ENCODE data around the gene LRCOL1.

Gene LRCOL1

DNA sequence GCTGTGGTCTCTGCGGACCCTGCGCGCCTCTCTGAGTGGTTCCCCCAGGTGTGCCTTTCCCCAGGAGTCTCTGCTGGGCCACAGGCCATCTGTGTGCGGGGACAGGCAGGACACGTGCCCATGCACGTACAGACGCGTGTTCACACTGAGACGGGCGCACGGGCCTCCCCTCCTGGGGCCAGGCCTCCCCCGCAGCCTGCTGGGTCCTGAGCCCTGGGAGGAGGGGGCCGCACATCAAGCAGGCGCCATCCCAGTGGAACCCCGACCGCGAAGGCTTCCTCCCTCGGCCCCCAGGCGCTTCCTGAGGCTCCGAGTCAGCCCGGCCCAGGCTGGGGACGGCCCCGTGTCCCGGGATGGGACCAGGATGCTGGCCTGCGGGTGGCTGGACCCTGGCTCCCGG is 39.7 kb downstream of the LRCOL1 start:
- Histone ChIP-seq H3K4me3 (ENCODE audit: low read depth, low read length) (no peak overlapping the region), H3K27ac (ENCODE audit: extremely low read depth, low read depth, low read length) (no peak overlapping the region), H3K36me3 (ENCODE audit: control insufficient read depth in 2 of 2, insufficient read depth in 1 of 2, low read length in 2 of 2) (peaks cover 0 to 75% of the 10 kb centered on the region in 2 experiments; a peak in 1 of 3 replicates), H3K4me1 (ENCODE audit: control insufficient read depth, insufficient read depth, low read length) (no peaks in the 10 kb centered on the region), H3K9me3 (ENCODE audit: control insufficient read depth, insufficient read depth, low read depth, low read length) (no peaks in the 10 kb centered on the region)
- no peak for TF ChIP-seq GLI4 (tag by site-specific recombination; IDR thresholded peaks at IDR 0.05)
- TF ChIP-seq, protein P1, sequence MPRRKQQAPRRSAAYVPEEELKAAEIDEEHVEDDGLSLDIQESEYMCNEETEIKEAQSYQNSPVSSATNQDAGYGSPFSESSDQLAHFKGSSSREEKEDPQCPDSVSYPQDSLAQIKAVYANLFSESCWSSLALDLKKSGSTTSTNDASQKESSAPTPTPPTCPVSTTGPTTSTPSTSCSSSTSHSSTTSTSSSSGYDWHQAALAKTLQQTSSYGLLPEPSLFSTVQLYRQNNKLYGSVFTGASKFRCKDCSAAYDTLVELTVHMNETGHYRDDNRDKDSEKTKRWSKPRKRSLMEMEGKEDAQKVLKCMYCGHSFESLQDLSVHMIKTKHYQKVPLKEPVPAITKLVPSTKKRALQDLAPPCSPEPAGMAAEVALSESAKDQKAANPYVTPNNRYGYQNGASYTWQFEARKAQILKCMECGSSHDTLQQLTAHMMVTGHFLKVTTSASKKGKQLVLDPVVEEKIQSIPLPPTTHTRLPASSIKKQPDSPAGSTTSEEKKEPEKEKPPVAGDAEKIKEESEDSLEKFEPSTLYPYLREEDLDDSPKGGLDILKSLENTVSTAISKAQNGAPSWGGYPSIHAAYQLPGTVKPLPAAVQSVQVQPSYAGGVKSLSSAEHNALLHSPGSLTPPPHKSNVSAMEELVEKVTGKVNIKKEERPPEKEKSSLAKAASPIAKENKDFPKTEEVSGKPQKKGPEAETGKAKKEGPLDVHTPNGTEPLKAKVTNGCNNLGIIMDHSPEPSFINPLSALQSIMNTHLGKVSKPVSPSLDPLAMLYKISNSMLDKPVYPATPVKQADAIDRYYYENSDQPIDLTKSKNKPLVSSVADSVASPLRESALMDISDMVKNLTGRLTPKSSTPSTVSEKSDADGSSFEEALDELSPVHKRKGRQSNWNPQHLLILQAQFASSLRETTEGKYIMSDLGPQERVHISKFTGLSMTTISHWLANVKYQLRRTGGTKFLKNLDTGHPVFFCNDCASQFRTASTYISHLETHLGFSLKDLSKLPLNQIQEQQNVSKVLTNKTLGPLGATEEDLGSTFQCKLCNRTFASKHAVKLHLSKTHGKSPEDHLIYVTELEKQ (tag by site-specific recombination; IDR thresholded peaks at IDR 0.05; ENCODE audit: borderline replicate concordance) = no peak
- TF ChIP-seq KLF10 (tag by site-specific recombination; IDR thresholded peaks at IDR 0.05) = no peak
- no peak for TF ChIP-seq RBAK (tag by site-specific recombination; IDR thresholded peaks at IDR 0.05)
- no peak for TF ChIP-seq ZNF416 (tag by site-specific recombination; IDR thresholded peaks at IDR 0.05)
- TF ChIP-seq ZSCAN16 (tag by site-specific recombination; IDR thresholded peaks at IDR 0.05) = no peak
- TF ChIP-seq ZBTB21 (tag by site-specific recombination; IDR thresholded peaks at IDR 0.05) = no peak
- no peak for TF ChIP-seq ZNF654 (tag by site-specific recombination; IDR thresholded peaks at IDR 0.05; ENCODE audit: low read depth)
- POLR2A ChIA-PET = no interaction called here
- CTCF ChIA-PET = no interaction called here

- Histone ChIP-seq H3K36me3 (ENCODE audit: control insufficient read depth in 2 of 2, insufficient read depth in 1 of 2, low read length in 2 of 2) (peaks cover 0 to 77% of the 10 kb centered on the region in 2 experiments; a peak in 1 of 3 replicates), H3K4me3 (ENCODE audit: low read depth, low read length) (no peak overlapping the region), H3K27ac (ENCODE audit: extremely low read depth, low read depth, low read length) (no peak overlapping the region), H3K4me1 (ENCODE audit: control insufficient read depth, insufficient read depth, low read length) (no peaks in the 10 kb centered on the region), H3K9me3 (ENCODE audit: control insufficient read depth, insufficient read depth, low read depth, low read length) (no peaks in the 10 kb centered on the region)
- peak; percentile 24; the same call in 1 of the 2 replicates for TF ChIP-seq GLIS1 (tag by site-specific recombination; IDR thresholded peaks at IDR 0.05)
- TF ChIP-seq SP7 (tag by site-specific recombination; IDR thresholded peaks at IDR 0.05) = no peak
- no peak for TF ChIP-seq PRDM1 (tag by site-specific recombination; IDR thresholded peaks at IDR 0.05)
- TF ChIP-seq ZNF391 (tag by site-specific recombination; IDR thresholded peaks at IDR 0.05; ENCODE audit: borderline replicate concordance, low read depth) = no peak
- no peak for TF ChIP-seq ZNF571 (tag by site-specific recombination; IDR thresholded peaks at IDR 0.05)
- no peak for TF ChIP-seq ZNF2 (tag by site-specific recombination; IDR thresholded peaks at IDR 0.05)
- no peak for TF ChIP-seq ZFP3 (tag by site-specific recombination; IDR thresholded peaks at IDR 0.05; ENCODE audit: low read depth)
- TF ChIP-seq ZSCAN30 (tag by site-specific recombination; IDR thresholded peaks at IDR 0.05) = no peak
- CTCF ChIA-PET = no interaction called here
- POLR2A ChIA-PET = no interaction called here
Observed at GRCh38 chr12:132569856-132570480, 40.4 kb downstream of the LRCOL1 start.

DNA sequence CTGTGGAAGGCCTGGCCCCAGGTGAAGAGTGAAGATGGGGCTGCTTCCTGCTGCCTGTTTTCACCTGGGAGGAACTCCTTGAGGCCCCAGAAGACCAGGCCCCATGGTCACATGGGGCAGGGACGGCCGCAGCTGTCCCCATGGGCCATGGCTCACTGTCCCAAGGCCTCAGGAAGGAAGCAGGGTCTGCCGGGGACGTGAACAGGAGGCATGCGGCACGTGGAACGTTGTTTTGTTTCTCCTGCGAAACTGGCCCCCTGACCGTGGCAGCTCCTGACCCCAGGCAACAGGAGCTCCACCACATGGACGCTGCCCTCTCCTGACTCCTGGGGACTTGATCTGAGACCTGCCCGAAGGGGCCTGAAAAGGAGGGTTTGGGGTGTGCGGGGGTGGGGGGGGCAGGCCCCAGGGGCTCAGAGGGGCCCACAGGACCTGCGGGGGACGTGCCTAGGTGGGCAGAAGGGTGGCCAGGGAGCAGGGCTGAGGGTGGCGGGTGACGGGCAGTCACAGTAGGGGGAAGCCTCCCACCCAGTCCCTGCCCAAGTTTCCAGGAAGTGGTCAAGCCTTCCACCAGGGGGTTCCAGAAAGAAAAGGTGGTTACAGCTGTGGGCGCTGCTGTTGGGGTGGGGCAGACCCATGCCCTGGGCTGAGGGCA is 41.4 kb downstream of the LRCOL1 start:
- POLR2A ChIA-PET = no interaction called here
- Histone ChIP-seq H3K36me3 (ENCODE audit: control insufficient read depth in 2 of 2, insufficient read depth in 1 of 2, low read length in 2 of 2) (peaks cover 0 to 72% of the 10 kb centered on the region in 2 experiments; a peak in 2 of 3 replicates), H3K4me3 (ENCODE audit: low read depth, low read length) (no peak overlapping the region), H3K4me1 (ENCODE audit: control insufficient read depth, insufficient read depth, low read length) (no peaks in the 10 kb centered on the region), H3K27ac (ENCODE audit: extremely low read depth, low read depth, low read length) (no peak overlapping the region), H3K9me3 (ENCODE audit: control insufficient read depth, insufficient read depth, low read depth, low read length) (no peaks in the 10 kb centered on the region)
- TF ChIP-seq HOXA7 (CRISPR knock-in tag; IDR thresholded peaks at IDR 0.05; ENCODE audit: borderline replicate concordance) (no peak), GFI1B (tag by site-specific recombination; IDR thresholded peaks at IDR 0.05) (no peak), ZNF558 (tag by site-specific recombination; IDR thresholded peaks at IDR 0.05) (no peak), ZNF350 (tag by site-specific recombination; IDR thresholded peaks at IDR 0.05) (no peak), REPIN1 (tag by site-specific recombination; IDR thresholded peaks at IDR 0.05; ENCODE audit: low read depth) (no peak), BCL11B (tag by site-specific recombination; IDR thresholded peaks at IDR 0.05; ENCODE audit: low read depth) (no peak), HOXD13 (CRISPR knock-in tag; IDR thresholded peaks at IDR 0.05; ENCODE audit: borderline replicate concordance) (no peak), ZSCAN23 (tag by site-specific recombination; IDR thresholded peaks at IDR 0.05) (no peak), ZNF302 (tag by site-specific recombination; IDR thresholded peaks at IDR 0.05; ENCODE audit: low read depth) (no peak), ZIC2 (tag by site-specific recombination; IDR thresholded peaks at IDR 0.05) (no peak), KLF9 (tag by site-specific recombination; IDR thresholded peaks at IDR 0.05; ENCODE audit: low read depth) (no peak), SP2 (tag by site-specific recombination; IDR thresholded peaks at IDR 0.05) (no peak)
- TF ChIP-seq, protein P2, sequence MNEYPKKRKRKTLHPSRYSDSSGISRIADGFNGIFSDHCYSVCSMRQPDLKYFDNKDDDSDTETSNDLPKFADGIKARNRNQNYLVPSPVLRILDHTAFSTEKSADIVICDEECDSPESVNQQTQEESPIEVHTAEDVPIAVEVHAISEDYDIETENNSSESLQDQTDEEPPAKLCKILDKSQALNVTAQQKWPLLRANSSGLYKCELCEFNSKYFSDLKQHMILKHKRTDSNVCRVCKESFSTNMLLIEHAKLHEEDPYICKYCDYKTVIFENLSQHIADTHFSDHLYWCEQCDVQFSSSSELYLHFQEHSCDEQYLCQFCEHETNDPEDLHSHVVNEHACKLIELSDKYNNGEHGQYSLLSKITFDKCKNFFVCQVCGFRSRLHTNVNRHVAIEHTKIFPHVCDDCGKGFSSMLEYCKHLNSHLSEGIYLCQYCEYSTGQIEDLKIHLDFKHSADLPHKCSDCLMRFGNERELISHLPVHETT (tag by site-specific recombination; IDR thresholded peaks at IDR 0.05) = no peak
- CTCF ChIA-PET = no interaction called here
